Stimulated activated CD4-positive, alpha-beta T cell treated with anti-CD3 and anti-CD28 coated beads, Interleukin-1b, Interleukin-23, amount 100 ng/mL, for 48 hours (primary cell): ENCODE results near the gene ACKR1.

Experiments
- DNase-seq: peaks from one replicate; pipeline ENCODE4 v3.0.0-alpha.2; 2020

ACKR1 gene

DNA sequence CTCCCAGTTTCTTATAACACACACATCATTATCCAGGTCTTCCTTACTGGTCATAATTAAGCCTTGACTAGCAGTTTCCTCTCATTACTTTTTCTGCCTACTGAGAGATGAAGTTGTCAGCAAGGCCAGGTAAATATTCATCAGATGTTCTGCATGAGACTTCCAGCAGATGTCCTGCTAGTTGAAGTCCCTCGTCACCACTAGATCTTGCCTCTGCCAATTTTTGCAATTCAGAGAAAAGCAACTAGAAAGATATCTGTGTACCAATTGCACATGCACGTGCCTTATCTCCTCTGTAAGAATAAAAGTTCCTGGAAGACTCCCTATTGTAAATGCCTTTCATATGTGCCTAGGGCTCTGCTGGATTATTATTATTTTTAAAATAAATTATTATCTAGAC, 18.3 kb downstream of the ACKR1 start:
- DNase-seq = no peak

DNA sequence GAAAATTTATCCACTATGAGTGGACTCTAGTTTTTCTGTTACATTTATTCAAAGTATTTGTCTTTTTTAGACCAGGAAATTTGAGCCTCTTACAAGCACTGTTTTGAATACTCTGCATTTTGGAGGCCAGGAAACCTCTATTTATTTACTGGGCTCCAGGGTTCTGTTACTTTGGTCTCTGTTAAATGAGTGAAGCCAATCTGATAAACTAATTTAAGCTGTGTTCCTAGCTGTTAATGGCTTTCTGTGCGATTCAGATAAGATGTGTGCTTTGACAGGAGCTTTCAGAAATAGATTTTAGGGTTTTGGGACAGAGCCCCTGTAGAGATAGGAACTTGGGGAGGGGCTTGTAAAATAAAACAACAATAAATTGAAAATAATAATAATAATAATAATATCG, 23.9 kb downstream of the ACKR1 start:
- DNase-seq = no peak

DNA sequence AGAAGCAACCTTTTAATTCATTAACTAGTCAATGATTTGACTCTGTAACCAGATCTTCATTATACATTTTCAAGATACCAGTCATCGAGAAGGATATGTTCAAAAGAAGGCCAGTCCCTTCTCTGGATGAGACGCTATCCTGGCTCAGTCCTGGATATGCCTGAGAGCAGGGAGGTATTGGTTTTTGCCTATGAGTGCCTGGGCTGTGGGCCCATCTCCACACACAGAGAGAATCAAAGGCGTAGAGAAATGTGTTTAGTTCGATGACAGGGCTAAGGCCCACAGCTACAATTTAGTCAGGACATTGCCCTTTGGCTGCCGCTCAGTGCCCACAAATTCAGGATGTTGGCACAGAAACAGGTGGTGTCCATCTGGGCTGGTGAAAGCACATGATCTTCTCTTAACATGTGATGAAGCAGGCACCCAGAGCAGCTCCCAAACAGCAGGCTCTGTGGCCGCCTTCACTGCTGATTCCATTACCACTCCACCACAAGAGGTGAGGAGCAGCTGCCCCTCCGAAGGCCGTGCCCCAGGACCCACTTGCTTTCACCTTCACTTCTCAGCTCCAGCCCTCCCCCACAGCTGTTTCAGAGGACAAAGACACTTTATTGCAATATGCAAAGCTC, 24.7 kb downstream of the ACKR1 start:
- no peak for DNase-seq

DNA sequence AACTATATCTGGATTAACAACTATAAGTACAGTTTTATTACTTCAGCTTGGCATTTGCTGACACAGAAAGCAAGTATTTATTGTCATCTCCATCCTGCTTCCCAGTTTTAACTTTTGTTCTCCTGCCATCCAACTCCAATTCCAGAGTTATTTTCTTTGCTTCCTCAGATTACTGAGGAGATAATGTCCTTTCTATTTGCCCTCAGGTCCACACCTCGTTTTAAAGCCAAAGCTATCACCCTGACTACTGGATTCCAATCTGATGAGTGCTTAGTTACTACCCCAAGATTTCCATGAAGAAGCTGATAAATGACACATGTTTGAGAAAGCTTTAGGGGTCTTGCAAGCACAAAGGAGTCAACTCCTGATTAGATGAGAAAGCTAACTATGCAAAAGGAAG, 25.2 kb downstream of the ACKR1 start:
- DNase-seq = no peak

DNA sequence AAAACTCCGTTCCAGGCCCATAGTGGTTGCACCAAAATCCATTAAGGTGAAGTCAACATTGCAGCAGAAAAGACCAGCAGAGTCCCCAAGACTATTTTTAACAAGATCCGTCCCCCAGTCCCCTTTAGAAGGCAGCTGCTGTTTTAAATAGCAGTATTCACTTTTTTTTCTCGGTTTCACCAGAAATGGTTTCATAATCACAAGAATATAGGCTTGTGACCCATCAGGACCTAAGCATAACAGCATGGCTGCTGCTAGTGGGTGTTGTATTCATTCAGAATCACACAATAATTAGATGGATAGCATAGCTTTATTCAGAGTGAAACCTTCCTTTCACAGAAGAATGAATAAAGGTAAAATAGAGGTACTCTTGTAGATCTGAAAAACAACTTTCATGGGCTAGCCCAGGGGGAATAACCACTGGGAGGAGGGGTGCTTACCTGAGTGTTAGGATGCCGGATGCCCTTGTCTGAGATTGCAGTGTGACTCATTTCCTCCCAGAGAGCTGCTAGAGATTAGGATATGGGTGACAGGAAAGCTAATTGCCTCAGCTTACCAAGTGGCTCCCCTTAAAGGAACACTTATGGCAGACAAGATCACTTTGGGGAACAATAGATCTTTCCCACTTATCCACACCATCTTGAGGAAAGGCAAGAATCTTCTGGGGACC, 35.0 kb downstream of the ACKR1 start:
- DNase-seq = no peak

DNA sequence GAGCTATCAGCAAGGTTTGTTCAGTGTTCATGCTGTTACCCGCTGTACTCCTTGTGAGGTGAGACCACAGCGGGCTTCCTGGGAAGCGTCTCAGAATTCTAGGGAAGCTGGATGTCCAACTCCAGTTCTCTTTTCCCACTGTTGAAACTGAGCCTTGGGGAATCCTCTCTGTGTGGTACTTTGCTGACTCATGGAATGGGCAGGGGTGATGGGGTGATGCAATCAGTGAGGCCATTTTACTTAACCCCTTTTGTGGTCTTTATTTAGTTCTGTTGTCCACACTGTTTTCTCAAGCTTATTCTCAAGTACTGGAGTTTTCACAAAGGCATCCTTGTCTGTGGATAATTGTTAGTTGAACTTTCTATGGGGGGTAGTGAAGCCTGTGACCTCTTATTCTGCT, 42.6 kb downstream of the ACKR1 start:
- DNase-seq = no peak

DNA sequence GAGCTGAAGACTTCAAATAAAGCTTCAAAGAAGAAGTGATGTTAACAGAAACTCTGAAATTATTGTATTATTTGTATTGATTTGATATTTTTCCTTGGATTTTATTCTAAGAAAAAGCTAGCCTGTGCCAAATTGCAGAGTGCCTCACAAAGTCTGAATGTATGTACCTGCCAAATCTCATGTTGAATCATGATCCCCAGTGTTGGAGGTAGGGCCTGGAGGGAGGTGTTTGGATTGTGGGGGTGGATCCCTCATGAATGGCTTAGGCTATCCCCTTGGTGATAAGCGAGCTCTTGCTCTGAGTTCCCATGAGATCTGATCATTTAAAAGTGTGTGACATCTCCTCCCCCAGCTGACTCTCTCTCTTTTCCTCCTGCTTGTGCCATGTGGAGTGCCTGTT, 43.6 kb downstream of the ACKR1 start:
- DNase-seq = no peak

DNA sequence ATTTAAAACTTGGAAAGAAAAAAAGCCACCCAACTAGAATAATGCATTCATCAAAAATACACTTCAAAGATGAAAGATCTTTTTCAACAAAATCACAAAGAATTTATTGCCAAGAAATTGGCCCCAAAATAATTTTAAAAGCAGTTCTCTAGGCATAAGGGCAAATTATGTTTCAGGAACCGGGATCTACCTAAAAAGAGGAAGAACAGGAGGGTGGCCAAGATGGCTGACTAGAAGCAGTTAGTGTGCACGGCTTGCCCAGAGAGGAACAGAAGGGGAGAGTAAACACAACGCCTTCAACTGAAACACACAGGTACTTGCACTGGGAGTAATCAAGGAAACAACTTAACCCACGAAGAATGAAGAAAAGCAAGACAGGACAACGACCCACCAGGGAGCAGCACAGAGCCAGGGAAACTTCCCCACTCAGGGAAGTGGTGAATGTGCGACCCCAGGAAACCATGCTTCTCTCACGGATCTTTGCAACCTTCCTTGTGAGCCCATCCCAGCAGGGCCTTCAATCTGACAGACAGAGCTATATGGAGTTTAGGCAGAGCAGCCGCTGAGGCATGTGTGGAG, 46.1 kb downstream of the ACKR1 start:
- DNase-seq = no peak
